ENCODE results near the gene SLA2.

GRCh38 chr20:36576081-36576445, 69.9 kb downstream of the SLA2 start:
- TF ChIP-seq REST (IDR thresholded peaks at IDR 0.05; ENCODE audit: insufficient read depth in 1 of 2, low read depth in 2 of 2, low read length in 2 of 2): no peak
- TF ChIP-seq POLR2AphosphoS5 (IDR thresholded peaks at IDR 0.05; ENCODE audit: low read depth, low read length): no peak

All from PFSK-1 (cell line).